Erythroblast (primary cell): Measurements from ENCODE around the gene BTN3A1.
A peak's percentile ranks its signal among the peaks of the same experiment; 100 is the strongest.
"Not testable (repeated sequence)": the region's sequence is repeated elsewhere in the genome, so short reads cannot be mapped to it uniquely, and the experiment has no call there.

Source experiments
- DNase-seq, 2 experiments: peaks; one replicate each; lab custom pipeline; 2025; lab: John Stamatoyannopoulos, UW
- GATA1 ChIP-seq: IDR thresholded peaks from 2 replicates; pipeline ENCODE4 v1.6.1; 2011; ENCODE audit warnings: low read depth, mild to moderate bottlenecking, control low read depth, low read length, moderate library complexity
- POLR2A ChIP-seq: IDR thresholded peaks from 2 replicates; pipeline ENCODE4 v1.6.1; 2011; ENCODE audit warnings: mild to moderate bottlenecking, low read length

BTN3A1 gene

DNA sequence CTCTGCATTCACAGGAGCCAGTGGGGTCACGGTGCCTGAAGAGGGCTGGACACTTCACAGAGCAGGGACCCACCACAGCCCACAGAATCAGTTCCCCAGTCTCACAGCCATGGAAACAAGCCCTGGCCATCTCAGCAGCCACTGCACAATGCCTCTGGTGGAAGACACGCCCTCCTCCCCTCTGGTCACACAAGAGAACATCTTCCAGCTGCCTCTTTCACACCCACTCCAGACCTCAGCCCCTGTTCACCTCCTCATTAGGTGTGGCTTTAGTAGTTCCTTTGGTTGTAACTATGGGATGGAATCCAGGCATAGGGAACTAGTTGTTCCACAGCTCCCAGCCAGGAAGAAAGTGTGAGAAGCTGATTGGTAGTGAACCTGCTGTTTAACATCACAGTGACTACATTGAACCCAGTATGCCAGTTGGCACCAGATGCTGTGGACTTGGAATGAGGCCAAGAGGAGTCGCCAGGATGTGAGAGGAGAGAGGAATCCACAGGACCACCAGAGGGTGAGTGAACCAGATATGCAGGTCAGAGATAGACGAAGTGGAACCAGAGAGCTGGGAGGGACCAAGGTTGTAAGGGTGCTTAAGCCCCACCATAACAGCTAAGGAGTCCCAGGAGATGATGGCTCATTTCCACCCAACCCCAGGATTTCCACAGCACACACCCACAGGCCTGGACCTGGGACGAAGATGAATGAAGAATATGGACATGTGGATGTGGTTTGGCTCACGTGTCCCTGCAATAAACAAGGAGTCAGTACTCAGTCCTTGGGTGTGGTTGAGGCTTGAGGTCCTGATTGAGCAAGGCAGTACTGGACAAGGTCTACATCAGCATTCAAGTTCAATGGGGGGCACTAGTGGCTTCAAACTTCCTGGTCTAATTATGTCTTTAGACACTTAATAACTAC is 29.4 kb downstream of the BTN3A1 start:
- peak in 1 of 2 experiments; percentile 4 for DNase-seq
- TF ChIP-seq GATA1 = no peak
- TF ChIP-seq POLR2A = no peak

DNA sequence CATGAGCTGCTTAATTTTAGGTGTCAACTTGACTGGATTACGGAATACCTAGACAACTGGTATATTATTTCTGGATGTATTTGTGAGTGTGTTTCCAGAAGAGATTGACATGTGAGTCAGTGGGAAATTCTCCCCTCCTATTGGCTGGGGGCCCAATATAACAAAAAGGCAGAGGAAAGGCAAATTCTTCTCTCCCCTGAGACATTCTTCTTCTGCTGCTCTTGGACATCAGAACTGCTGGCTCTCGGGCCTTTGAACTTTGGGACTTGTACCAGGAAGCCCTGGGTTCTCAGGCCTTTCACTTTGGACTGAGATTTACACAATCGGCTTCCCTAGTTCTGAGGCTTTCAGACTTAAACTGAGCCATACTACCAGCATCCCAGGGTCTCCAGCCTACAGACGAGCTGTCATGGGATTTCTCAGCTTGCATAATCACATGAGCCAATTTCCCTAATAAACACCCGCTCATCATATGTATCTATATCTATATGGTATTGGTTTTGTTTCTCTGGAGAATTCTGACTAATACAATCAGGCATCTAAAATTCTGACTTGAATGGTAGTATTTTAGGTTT is 30.6 kb downstream of the BTN3A1 start:
- no peak for DNase-seq
- TF ChIP-seq POLR2A (no peak), GATA1 (no peak)

- DNase-seq = not testable (repeated sequence)
Measured at GRCh38 chr6:26433680-26434079, 31.6 kb downstream of the BTN3A1 start.

DNA sequence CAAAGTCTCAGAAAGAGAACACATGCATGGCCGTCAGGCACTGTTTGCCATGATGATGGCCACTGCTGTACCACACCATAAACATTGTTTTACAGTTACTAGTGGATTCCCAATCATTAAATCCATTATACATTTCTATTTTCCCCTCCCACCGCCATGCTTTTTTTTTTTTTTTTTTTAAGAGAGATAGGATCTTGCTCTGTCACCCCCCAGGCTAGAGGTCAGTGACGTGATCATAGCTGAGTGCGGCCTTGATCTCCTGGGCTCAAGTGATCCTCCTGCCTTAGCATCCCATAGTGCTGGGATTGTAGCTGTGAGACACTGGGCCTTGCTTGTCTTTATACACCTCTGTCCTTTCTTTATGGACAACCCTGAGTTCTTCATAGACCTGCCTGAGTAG is 33.9 kb downstream of the BTN3A1 start:
- no peak for DNase-seq
- no peak for TF ChIP-seq GATA1
- TF ChIP-seq POLR2A = no peak

GRCh38 chr6:26437550-26437949 is 35.5 kb downstream of the BTN3A1 start:
- DNase-seq = peak; percentile 27 to 49
- no peak for TF ChIP-seq GATA1
- no peak for TF ChIP-seq POLR2A

GRCh38 chr6:26438000-26438399 is 35.9 kb downstream of the BTN3A1 start:
- peak in 1 of 2 experiments; percentile 28 for DNase-seq
- TF ChIP-seq GATA1 = no peak
- TF ChIP-seq POLR2A = no peak

DNA sequence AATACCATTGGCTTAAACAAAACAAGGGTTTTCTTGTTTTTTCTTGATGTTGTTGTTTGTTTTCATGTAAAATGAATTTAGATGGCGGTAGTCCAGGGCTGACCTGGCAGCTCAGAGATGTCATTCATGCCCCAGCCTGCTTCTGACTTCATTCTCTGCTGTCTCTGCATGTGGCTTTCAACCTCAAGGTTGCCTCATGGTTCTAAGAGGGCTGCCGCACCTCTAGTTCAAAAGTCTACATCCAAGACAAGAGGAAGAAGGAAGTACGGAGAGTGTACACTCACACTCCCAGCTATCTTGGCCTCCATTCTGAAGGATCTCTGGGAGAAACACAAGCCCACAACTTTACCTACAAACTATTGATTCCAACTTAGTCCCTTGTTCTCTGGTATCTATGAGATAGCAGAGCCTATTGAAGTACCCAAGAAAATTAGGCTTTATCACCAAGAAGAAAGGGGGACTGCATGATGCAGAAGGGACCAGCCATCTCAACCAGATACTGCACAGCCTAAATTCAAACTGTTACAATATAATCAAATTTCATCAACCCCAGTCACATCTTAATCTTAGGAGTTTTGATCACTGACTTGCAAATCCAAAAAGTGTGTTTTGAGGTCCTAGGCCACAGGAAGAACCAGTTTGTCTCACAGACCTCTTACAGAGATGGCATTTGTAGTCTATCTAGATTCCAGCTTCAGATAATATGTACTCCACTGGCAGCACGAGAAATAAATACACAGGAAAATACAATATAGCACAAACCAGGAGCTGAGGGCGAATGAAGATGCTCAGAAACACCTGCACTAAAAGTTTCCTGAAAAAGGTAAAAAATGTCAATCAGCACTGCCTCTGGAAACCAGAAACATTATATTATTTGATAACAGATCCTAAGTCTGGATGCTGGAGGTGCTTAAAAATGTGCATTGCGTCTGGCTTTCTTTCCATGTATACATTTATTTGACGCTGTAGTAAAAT is 37.4 kb downstream of the BTN3A1 start:
- no peak for TF ChIP-seq GATA1
- TF ChIP-seq POLR2A = no peak
- peak; percentile 15 to 37 for DNase-seq

DNA sequence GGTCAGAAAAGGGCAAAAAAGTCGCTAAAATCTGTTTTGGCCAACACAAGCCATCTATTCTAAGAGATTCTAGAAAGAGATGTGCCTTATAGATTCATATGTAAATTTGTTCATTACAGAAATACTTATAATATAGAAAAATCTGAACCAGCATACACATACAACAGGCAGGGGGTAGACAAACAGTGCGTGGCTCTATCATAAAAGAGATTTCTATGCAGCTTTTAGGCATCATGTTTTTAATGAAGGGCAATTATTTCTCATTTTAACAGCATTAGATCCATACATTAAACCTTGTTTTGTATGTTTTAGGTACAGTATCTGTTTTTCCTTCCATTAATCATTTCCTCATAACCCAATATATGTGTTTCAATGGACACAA is 38.9 kb downstream of the BTN3A1 start:
- DNase-seq = no peak
- TF ChIP-seq POLR2A = no peak
- TF ChIP-seq GATA1 = no peak

- TF ChIP-seq GATA1 = no peak
- TF ChIP-seq POLR2A = no peak
- no peak for DNase-seq
Measured at GRCh38 chr6:26441977-26442376, 39.9 kb downstream of the BTN3A1 start.

- no peak for DNase-seq
- TF ChIP-seq POLR2A (no peak), GATA1 (no peak)
Measured at GRCh38 chr6:26445934-26446667, 44.0 kb downstream of the BTN3A1 start.

GRCh38 chr6:26447257-26447656 is 45.2 kb downstream of the BTN3A1 start:
- TF ChIP-seq GATA1 = no peak
- no peak for TF ChIP-seq POLR2A
- DNase-seq = no peak

- DNase-seq = peak in 1 of 2 experiments; percentile 7
- TF ChIP-seq POLR2A = no peak
Measured at GRCh38 chr6:26450240-26450639, 48.2 kb downstream of the BTN3A1 start.
